Neural crest cell (in vitro differentiated cells): Measurements from ENCODE around the gene FBXL7. TPM values are rescaled to one million over a fixed set of nuclear protein-coding genes. Genes with fewer than 3 reads are reported as not detected.

Experiments
- DNase-seq: peaks from one replicate; pipeline ENCODE4 v3.0.0; 2021; ENCODE audit warnings: low read depth, mixed read lengths, low spot score
- H3K27ac Mint-ChIP-seq: one replicate; pipeline ENCODE4 v1.8.0; 2021; ENCODE audit warnings: mild to moderate bottlenecking, mixed read lengths; ENCODE audit not compliant: unreplicated experiment
- H3K27me3 Mint-ChIP-seq: 2 replicates; pipeline ENCODE4 v1.8.0; 2021; ENCODE audit warnings: low read depth, mild to moderate bottlenecking, mixed read lengths
- H3K36me3 Mint-ChIP-seq: 2 replicates; pipeline ENCODE4 v1.8.0; 2021; ENCODE audit warnings: low read depth, mild to moderate bottlenecking, mixed read lengths
- H3K4me1 Mint-ChIP-seq: 2 replicates; pipeline ENCODE4 v1.8.0; 2021; ENCODE audit warnings: mixed read lengths
- H3K4me3 Mint-ChIP-seq: one replicate; pipeline ENCODE4 v1.8.0; 2021; ENCODE audit warnings: mild to moderate bottlenecking, mixed read lengths
- H3K9me3 Mint-ChIP-seq: 2 replicates; pipeline ENCODE4 v1.8.0; 2021; ENCODE audit warnings: mixed read lengths
- total RNA-seq: library from RNA; stranded (reverse); gene quantifications from 2 replicates; pipeline ENCODE4 v1.2.1, GENCODE V29; 2021
- TF ChIP-seq, protein P1 (sequence below): fragments of 200-600 bp; sonication (generic); conservative IDR thresholded peaks from 2 replicates; pipeline ENCODE4 v1.5.0; 2021; ENCODE audit warnings: antibody characterized with exemption, mild to moderate bottlenecking

FBXL7 gene
- total RNA-seq, 1 donor from 2014 or later, result 20.8 TPM

GRCh38 chr5:15799014-15799413 lies 299.0 kb downstream of the FBXL7 start:
- H3K4me1 Mint-ChIP-seq, result peaks cover 19% of the 10 kb centered on the region
- H3K27me3 Mint-ChIP-seq, result no peaks in the 10 kb centered on the region
- TF ChIP-seq, protein P1, sequence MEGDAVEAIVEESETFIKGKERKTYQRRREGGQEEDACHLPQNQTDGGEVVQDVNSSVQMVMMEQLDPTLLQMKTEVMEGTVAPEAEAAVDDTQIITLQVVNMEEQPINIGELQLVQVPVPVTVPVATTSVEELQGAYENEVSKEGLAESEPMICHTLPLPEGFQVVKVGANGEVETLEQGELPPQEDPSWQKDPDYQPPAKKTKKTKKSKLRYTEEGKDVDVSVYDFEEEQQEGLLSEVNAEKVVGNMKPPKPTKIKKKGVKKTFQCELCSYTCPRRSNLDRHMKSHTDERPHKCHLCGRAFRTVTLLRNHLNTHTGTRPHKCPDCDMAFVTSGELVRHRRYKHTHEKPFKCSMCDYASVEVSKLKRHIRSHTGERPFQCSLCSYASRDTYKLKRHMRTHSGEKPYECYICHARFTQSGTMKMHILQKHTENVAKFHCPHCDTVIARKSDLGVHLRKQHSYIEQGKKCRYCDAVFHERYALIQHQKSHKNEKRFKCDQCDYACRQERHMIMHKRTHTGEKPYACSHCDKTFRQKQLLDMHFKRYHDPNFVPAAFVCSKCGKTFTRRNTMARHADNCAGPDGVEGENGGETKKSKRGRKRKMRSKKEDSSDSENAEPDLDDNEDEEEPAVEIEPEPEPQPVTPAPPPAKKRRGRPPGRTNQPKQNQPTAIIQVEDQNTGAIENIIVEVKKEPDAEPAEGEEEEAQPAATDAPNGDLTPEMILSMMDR, result no peak
- no peak overlapping the region for H3K4me3 Mint-ChIP-seq
- no peak for DNase-seq
- H3K36me3 Mint-ChIP-seq, result peaks cover 28% of the 10 kb centered on the region
- H3K27ac Mint-ChIP-seq, result no peak overlapping the region
- H3K9me3 Mint-ChIP-seq, result peaks cover 22% of the 10 kb centered on the region

GRCh38 chr5:15799612-15800011 lies 299.6 kb downstream of the FBXL7 start:
- TF ChIP-seq, protein P1, result no peak
- peaks cover 29% of the 10 kb centered on the region for H3K36me3 Mint-ChIP-seq
- H3K27me3 Mint-ChIP-seq, result no peaks in the 10 kb centered on the region
- peaks cover 13% of the 10 kb centered on the region for H3K4me1 Mint-ChIP-seq
- H3K27ac Mint-ChIP-seq, result no peak overlapping the region
- H3K9me3 Mint-ChIP-seq, result peaks cover 23% of the 10 kb centered on the region
- DNase-seq, result no peak
- no peak overlapping the region for H3K4me3 Mint-ChIP-seq

DNA sequence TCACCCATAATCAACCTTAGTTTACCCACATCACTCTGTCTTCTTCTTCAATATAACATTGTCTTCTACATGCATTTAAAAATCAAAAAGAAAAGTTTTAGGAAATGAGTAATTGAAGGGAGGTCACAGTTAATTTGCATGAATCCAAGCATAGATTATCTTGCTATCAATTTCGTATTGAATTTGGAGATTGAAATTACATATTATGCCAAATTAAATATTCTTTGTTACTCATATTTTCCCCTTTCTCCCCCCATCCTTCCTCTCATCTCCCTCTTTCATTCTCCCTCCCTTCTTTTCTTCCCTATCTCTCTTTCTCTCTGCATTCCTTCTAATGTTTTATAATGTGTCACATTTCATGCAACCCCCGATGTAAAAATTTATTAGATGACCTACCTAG lies 303.3 kb downstream of the FBXL7 start:
- Mint-ChIP-seq H3K4me3 (no peak overlapping the region), H3K27me3 (no peaks in the 10 kb centered on the region), H3K36me3 (peaks cover 30% of the 10 kb centered on the region), H3K9me3 (peaks cover 25% of the 10 kb centered on the region), H3K4me1 (no peaks in the 10 kb centered on the region), H3K27ac (no peak overlapping the region)
- DNase-seq, result no peak
- TF ChIP-seq, protein P1, result no peak

GRCh38 chr5:15806613-15807012 lies 306.6 kb downstream of the FBXL7 start:
- Mint-ChIP-seq H3K27me3 (no peaks in the 10 kb centered on the region), H3K4me3 (no peak overlapping the region)
- TF ChIP-seq, protein P1, result no peak

DNA sequence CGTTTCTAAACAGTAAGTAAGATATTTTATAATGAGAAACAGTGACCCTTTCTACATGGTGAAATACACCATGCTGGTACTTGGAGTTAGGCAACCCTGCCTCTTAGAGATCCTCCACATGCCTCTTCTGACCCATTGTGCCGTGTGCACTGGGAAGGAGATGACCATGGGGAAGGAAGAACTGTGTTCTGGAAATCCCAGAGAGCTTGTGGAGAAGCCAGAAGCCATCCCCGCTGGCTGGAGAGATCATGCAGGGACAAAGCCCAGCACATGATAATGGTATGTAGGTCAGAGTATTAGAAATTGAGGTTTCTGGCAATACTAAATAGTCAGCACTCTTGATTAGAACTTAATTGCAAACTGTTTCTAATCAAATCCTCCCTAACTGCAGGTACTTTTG lies 307.3 kb downstream of the FBXL7 start:
- no peaks in the 10 kb centered on the region for H3K27me3 Mint-ChIP-seq
- no peak overlapping the region for H3K27ac Mint-ChIP-seq
- no peak for DNase-seq
- no peak overlapping the region for H3K4me3 Mint-ChIP-seq
- H3K4me1 Mint-ChIP-seq, result no peaks in the 10 kb centered on the region
- peaks cover 19% of the 10 kb centered on the region for H3K9me3 Mint-ChIP-seq
- TF ChIP-seq, protein P1, result no peak
- H3K36me3 Mint-ChIP-seq, result peaks cover 26% of the 10 kb centered on the region

More at GRCh38 chr5:15806613-15807012, 306.6 kb downstream of the FBXL7 start:
- peaks cover 29% of the 10 kb centered on the region for H3K36me3 Mint-ChIP-seq
- H3K27ac Mint-ChIP-seq, result no peak overlapping the region
- H3K4me1 Mint-ChIP-seq, result no peaks in the 10 kb centered on the region
- peaks cover 22% of the 10 kb centered on the region for H3K9me3 Mint-ChIP-seq
- DNase-seq, result no peak

DNA sequence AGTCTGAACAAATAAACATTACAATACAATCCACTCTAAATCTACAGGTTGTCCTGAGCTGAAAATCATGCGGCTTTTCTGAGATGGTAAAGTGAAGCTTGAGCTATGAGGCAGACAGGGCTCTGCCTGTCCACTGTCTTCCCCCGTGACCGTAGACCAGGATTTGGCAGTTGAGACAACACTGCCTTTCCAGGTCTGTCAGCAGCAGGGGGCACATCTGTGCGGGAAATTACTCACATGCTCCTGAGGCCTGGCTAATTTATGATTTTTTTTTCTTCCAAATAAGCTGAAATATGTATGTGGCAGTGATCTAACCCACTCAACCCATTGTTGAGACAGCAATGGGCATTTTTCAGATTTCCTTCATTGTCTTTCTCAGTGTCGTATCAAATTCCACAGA lies 307.9 kb downstream of the FBXL7 start:
- H3K4me1 Mint-ChIP-seq, result no peaks in the 10 kb centered on the region
- H3K9me3 Mint-ChIP-seq, result peaks cover 15% of the 10 kb centered on the region
- no peak for DNase-seq
- H3K36me3 Mint-ChIP-seq, result peaks cover 22% of the 10 kb centered on the region
- no peaks in the 10 kb centered on the region for H3K27me3 Mint-ChIP-seq
- no peak overlapping the region for H3K27ac Mint-ChIP-seq
- TF ChIP-seq, protein P1, result no peak
- H3K4me3 Mint-ChIP-seq, result no peak overlapping the region
